SH-SY5Y (cell line): ENCODE measurements around the gene C2CD3.

Experiments used
- GATA2 ChIP-seq: IDR thresholded peaks from 2 replicates; pipeline ENCODE4 v1.6.1; 2011; ENCODE audit warnings: mild to moderate bottlenecking, low read depth, low read length
- GATA3 ChIP-seq: IDR thresholded peaks from 2 replicates; pipeline ENCODE4 v1.6.1; 2011; ENCODE audit warnings: low read depth, mild to moderate bottlenecking, low read length, moderate library complexity

- TF ChIP-seq GATA3 (no peak), GATA2 (no peak)
Measured at GRCh38 chr11:74185285-74185684, 14.5 kb upstream of the C2CD3 start.
